GM19025 (cell line): ENCODE measurements around the gene ASIC2.

Experiments used
- ATAC-seq: cut with Tn5 transposase; IDR thresholded peaks from one replicate; pipeline ENCODE4 v1.9.1; 2021; ENCODE audit warnings: mild to moderate bottlenecking, low read depth, moderate library complexity; ENCODE audit not compliant: unreplicated experiment

The ASIC2 gene

DNA sequence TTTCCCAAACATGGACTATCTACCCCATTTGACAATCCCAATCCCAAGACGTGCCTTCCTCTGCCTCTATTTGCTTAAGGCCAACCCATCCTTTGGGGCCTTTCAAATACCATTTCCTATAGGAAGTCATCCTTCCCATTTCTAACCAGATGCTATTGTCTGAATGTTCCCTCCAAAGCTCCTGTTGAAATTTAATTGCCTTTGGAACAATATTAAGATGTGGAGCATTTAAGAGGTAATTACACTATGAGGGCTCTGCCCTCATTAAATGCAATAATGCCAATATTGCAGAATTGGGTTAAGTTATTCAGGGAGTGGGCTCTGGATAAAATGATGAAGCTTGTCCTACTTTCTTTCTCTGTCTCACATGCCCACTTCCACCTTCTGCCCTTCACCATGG is 125.4 kb downstream of the ASIC2 start:
- ATAC-seq: no peak

DNA sequence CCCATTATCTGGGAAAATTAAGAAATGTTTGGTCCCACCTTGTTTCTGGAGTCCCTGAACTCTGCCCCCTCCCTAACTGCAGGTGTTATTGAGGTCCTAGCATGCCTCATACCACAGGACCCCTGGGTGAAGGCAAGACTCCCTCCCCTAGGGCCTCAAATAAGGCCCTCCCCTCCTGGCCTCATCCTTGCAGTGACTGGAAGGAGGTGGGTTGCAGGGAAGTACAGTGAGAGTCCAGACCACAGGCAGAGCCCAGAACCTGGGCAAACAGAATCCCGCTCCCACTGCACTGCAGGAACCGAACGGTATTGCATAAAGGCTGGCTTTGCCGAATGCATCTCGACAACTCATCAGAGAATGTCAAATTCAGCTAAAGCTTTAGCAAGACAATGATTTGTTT is 126.6 kb downstream of the ASIC2 start:
- ATAC-seq: no peak

DNA sequence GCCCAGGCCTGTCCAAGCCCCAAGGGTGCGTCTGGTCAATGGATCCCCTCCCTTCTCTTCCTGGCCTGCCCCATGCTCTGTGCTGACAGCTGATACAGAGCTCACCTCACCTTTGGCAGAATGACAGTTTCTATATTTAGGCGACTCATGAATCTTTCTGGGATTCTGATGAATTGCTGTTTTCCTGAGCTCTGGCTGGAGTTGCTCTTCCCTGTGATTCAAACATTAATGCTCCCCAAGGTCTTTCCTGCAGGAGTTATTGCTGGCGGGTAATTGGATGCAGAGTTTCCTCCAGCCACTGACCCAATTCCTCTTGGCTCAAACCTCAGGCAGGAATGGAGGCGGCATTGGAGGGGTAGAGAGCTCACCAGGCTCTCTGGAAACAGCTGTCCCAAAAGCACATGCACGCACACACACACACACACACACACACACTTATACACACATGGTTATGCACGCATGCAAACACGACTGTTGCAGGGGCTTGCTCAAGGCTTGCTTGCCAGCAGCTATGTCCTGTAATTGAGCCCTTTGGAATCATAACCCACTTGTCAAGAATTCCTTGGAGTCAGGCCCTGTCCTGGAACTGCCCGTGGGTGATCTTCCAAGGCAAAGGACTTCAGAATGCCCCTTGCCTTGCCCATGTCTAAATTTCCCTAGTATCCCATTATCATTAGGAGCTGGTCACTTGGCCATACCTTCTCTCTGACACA is 128.8 kb downstream of the ASIC2 start:
- no peak for ATAC-seq

DNA sequence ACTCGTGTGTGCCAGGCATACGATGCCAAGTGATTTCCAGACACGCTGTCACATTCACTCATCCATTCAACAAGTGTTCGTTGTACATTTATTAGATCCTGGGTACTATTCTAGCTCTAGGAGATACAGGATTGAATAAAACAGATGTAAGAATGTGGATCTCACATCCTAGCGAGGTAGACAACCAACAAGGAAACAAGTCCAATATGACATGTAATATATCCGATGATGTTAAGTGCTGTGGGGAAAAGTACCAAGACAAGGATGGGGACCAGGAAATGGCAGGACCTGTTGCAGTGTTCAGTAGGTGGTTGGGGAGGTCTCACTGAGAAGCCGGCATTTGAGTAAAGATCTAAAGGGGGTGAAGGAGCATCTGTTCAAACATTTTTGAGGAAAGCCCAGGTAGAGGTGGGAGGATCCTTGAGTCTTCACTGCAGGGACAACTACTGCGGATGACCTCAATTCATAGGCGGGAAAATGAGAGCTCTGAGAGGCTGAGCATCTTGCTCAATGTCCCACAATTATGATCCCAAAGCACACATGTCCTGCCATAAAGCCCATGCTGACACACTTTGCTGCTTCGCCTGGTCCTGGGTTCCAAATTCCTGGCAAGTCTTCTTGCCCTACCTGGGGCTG is 129.4 kb downstream of the ASIC2 start:
- no peak for ATAC-seq

DNA sequence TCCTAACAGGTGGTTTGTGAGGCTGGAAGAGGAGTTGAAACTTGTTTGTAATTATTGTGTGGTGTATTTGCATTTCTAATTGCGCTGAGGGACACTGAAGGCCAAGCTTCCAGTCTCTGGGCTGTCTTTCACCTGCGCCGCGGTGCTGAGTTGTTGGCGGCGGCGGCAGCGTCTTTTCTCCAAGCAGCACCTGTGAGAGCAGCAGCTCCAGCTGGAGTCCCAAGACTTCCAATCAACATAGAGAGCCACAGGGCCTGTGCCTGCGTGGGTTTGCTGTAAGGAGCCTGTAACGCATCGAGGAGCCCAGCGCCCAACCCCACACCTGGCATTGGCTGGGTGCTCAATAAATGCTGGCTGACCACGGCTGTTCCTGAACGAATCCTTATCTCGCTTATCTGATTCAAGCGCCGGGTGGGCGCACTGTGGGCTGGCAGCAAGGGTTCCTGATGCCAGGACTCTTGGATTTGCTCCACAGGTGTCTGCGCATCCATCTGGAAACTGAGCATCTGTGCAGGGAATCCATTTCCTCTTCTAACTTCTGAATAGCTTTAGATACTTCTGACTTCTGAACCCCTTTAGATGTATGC is 138.1 kb downstream of the ASIC2 start:
- no peak for ATAC-seq

DNA sequence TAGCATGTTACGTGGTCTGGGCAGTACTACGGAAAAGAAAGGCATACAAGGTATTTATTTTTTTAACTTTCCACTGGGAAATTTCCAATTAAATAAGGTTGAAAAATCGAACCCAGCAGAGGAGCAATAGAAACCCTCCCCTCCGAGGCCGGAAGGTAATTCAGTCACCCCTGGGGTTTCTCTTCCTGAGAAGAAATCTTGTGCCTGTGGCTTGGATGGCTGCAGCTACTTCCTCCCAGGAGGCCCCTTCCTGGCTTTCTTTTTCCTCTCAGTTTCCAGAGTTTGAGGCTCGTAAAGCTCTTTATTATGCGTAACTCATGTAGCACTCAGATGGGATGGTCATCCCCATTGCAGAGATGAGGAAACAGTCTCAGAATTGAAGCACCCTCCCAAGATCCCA is 140.3 kb downstream of the ASIC2 start:
- no peak for ATAC-seq

DNA sequence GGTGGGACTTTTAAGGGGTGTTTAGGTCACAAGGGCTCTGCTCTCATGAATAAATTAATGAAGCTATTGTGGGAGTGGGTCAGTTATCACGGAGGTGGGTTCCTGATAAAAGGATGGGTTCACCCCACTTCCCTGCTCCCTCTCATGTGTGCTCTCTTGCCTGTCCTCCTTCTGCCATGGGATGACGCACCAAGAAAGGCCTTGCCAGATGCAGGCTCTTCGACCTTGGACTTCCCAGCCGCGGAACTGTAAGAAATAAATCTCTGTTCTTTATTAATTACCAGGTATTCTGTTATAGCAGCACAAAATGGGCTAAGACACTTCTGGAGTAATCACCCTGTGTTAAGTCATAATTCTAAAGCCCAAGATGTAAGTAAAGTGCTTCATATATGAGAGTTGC is 141.5 kb downstream of the ASIC2 start:
- ATAC-seq: no peak

DNA sequence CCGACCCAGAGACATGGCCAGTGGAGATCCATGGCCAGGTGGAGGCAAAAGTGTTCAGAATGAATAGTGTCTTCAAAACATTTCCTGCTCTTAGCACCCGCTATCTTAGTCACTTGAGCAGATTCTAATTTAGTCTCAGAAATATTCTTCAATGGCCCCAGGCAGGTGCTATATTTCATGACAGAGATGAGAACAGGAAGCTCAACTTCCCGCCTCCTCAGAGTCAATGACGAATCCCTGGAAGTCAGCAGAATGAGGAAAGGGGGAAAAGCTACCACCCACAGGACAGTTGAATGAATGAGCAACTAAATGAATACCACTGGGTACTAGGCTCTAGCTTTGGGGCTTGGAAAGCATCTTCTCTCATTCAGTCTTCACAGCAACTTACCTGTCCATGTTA is 147.2 kb downstream of the ASIC2 start:
- ATAC-seq: no peak

DNA sequence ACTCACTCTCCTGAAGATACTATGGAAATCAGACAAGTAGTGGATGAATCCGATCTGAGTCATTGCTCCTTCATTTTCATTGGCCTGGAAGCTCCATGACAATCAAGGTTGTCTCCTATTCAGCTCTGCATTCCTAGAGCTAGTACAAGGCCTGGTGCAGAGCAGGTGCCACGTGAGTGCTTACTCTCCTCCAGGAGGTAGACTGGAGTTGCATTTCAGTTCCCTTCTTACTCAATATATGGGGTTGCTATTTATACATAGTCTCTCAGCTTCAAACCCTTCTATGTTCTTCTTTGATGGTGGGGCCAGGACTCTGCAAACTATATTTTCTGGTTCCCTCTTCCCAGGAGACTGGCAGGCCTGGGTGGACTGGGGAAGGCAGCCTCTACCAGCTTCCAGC is 148.3 kb downstream of the ASIC2 start:
- no peak for ATAC-seq

DNA sequence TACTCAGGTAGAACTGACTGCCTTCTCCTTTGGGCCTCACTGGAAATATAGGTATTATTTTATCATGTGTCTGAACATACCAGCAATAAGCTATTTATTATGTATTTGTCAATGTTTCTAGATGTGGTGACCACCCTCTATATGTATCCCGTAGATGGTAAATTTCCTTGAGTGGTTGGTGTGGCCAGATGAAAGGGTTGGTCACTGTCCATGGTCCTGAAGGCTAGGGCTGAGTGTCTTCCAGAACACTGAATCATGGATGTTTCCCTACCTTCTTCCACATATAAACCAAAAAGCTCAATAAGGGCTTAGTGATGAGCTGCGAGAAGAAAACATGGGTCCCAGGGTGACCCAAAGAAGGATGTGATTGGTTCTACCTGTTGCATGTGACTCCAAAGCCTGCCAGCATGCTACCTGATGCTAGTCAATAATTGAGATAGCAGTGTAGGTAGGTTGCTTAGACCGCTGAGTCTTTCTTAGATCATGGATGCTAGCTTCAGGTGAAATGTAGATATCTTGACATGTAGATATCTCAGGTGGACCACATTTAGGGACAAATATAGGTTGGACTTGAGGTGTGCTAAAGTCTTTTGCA is 150.3 kb downstream of the ASIC2 start:
- no peak for ATAC-seq

DNA sequence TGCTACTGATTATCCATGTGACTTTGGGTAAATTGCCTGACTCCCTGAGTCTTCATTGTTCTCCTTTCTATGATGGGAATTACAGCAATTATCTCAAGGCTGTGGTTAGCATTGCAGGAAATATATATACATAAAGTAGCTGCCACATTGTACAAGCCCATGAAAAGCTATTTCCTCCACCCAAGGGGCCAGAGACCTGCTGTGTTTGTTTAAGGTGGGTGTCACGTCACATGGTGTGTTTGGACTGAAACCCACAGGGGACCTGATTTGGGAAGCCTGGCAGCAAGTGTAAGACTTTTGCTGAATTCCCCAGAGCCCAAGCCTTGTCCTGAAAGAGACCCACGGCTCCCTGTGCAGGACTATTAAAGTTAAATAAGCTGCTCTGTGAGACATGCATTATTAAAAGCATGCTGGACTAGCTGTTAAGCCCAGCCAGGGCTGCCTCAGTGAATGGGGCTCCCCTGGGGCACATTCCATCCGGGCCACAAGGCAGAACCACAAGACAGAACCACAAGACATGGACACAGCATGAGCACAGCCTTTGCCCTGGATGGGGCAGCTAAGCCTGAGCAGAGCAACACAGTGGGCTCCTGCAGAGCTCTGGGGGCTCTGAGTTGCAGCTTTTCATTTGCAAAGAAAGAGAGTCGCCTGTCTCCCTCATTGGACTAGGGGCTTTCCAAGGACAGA is 152.5 kb downstream of the ASIC2 start:
- ATAC-seq: no peak

DNA sequence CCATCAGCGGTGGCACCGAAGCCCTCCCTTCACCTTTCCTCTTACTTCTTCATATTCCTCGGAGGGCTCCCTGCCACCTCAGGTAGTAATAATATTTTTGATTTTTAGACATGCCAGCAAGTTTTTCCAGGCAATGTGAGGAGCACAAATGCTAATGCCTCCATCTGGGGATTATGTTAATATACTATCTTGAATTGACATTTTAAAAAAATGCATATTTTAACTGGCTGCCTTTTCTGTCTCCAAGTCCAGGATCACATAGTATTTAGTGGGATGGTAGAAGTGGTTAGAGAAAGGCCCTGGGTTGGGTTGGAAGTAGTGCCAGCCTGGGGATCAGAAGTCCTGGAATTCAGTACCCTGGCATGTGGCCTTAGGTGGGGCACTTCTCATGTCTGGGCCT is 154.5 kb downstream of the ASIC2 start:
- ATAC-seq: no peak

DNA sequence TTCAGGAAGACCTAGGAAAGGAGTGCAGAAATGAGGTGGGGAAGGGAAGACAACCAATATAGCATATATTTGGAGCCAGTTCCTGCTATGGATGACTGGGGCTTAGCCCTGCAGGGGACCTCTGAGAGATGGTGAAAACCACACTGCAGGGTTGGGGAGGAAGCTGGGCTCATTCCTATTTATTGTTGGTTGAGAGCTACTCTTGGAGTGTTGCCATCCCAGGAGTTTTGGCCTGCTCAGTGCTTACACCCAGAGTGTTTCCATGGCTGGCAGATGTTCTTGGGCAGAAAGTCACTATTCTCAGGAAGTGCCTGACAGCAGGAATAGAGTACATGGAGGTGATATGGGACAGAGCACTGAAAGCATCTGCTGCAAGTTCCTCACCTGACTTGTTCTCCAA is 155.7 kb downstream of the ASIC2 start:
- no peak for ATAC-seq

DNA sequence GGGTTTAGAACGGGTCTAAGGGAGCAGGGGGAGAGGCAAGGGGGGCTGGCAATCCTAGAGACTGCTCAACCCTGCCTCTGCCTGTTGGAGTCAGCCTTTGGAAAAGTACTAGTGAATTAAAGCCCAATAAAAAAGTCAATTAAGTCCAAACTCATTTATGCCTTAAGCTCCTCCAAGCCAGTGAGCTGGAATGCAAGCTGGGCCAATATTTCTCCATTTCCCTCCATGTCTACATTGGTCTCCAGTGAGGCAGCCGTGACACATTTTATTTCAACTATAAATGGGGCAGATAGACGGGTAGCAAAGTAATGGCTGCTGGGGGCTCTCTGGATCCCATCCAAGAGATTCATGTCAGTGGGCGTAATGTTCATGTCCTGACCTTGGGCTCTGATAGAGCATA is 157.4 kb downstream of the ASIC2 start:
- ATAC-seq: no peak

DNA sequence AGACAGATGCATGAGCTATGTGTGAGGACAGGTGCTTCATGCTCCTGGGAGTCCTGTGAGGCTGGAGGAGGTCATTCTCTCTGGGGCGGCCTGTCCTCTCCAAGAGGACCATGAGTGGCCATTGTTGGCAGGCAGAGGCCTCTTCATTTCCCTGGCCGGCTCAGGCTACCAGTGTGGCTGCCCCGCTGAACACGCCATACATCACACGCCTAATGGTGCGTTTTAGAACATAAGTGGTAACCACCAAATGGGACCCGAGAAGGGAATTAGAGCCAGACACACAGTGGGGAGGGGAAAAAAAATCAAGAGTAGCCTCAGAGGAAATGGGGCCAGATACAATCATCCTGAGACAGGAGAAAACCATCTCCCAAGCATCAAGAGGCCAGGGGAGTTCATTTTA is 161.5 kb downstream of the ASIC2 start:
- no peak for ATAC-seq

DNA sequence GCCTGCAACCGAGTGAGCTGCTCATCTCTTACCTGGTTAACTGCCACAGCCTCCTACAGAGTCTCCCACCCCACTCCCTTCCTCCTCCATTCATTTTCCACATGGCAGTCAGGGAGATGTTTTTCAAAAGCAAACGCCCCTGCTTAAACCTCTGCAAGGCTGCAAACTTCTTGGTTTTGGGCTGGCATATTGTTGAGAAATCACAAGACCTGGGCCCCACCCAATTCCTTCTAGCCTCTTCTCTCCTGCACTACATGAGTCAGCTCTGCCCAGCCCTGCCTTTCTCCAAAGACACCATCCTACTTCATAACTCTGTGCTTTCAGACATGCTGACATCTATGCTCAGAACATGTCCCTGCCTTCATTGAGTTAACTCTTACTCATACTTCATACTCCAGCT is 165.4 kb downstream of the ASIC2 start:
- ATAC-seq: no peak

DNA sequence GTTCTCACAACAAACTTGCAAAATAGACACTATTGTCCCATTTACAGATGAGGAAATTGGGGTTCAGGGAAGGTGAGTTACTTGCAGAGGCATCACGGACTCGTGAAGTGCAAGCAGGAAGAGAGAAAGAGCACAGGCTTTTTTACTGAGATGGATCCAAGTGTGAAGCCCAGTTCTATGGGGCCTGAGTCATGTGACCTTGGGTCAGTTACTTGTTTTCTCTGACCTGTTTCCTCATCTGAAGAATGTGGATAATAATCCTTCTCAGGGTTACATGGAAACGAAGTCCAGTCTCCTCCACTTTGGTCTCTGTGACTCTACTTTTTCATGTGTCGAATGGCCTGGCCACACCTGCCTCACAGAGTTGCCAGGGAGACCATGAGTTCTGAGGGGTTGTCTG is 167.0 kb downstream of the ASIC2 start:
- ATAC-seq: no peak

DNA sequence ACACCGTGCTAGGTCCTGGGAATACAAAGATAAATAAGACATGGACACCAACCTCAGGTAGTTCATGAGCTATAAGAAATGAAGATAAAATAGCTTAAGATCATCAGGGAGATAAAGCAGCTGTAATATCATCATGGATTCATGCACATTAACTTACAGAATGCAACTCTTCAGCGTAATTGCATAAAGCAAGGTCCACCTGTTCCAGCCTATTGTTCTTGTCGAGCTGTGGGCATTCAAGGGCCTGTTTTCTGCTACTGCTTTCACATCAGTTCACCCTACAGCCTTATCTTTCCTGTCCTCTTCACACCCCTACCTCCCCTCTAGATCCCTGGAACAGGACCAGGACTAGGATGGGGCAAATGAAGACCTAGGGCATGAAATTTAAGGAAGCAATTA is 167.5 kb downstream of the ASIC2 start:
- no peak for ATAC-seq

DNA sequence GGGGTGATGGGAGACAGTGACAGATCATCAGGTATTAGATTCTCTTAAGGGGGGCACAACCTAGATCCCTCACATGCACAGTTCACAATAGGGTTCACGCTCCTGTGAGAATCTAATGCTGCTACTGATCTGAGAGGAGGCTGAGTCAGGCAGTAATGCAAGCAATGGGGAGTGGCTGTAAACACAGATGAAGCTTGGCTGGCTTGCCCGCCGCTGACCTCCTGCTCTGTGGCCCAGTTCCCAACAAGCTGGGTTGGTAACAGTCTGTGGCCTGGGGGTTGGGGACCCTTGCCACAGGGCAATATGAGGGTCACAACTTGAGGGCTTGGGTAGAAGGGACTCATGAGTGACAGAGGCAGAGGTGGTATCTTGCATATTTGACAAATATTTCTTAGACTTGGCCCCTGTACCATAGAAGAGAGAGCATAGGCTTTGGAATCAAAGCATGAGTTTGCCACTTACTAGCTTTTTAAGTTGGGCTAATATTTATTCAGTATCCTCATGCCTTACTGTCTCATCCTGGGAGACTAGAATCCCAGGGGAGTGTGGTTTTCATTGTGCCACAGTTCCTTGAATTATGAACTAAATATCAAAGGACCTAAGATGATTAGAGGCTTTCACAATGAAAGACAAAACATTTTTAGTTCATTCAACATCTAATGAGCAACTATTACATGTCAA is 168.1 kb downstream of the ASIC2 start:
- no peak for ATAC-seq

DNA sequence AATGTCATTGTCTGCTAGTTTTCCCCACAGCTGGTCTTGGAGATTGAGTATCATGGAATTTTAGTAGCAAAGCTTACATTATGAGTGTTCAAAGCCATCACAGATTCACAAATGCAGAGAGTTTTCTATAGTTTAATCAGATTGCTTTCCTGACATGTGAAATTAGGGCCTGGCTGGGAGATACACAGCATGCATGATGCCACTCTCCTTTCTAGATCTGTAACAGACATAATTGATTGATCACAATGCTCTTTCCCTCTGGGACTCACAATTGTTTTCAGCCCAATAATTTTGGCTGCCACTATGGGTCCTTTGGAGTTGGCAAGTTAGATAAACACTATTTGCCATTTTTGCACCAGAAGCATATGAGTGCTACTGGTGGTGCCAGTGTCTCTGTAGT is 168.9 kb downstream of the ASIC2 start:
- ATAC-seq: no peak

DNA sequence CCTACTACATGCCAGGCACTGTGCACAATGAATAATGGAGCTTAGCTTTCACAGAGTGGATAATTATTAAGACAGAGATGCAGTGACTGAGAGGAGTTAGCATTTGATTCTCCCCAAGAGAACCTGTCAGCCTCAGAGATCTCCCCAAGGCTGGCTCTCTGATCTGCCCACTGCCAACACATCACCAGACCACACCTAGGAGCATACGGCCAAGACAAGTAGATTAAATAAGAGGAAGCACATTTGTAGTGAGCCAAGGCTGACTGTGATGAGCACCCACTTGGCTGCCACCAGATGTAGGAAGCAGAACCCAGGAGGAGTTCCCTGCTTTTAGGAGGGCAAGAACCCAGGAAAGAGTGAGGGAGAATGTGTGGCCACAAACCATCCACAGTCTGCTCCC is 171.3 kb downstream of the ASIC2 start:
- ATAC-seq: no peak
